Measurements from ENCODE around the gene NR2F1. TPM values are rescaled to one million over a fixed set of nuclear protein-coding genes. Genes with fewer than 3 reads are reported as not detected.

NR2F1 gene
- total RNA-seq, 1 experiment from 2014 or later, result not detected

DNA sequence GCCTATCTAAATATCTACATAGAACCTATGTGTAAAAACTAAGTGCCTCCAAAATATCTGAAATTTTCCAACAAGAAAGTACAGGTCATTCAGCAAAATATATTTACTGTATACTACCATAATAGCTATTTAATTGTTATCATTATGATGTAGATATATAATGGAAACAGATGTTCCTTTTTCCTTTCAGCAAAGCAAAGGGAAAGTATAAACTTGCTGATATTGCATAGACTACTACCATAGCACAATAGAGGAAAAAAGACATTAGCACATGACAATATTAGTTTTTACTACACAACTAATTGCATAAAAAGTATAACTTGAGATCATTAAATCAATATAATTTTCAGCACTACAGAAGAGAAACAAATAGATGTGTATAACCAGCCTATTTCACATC lies 16.9 kb upstream of the NR2F1 start:
- DNase-seq, result no peak
- Histone ChIP-seq H3K4me1 (ENCODE audit: insufficient read depth, low read length) (no peaks in the 10 kb centered on the region), H3K79me1 (ENCODE audit: insufficient read depth, low read depth, low read length, poor library complexity, severe bottlenecking) (no peaks in the 10 kb centered on the region), H3K23me2 (ENCODE audit: insufficient read length, low read depth, low read length, poor library complexity, severe bottlenecking) (peaks cover 3% of the 10 kb centered on the region), H4K91ac (ENCODE audit: insufficient read length, low read depth, low read length) (no peak overlapping the region), H4K8ac (replicated peaks; ENCODE audit: insufficient read length, low read depth, low read length) (no peak overlapping the region), H4K20me1 (ENCODE audit: control insufficient read depth, insufficient read depth, insufficient read length) (no peaks in the 10 kb centered on the region), H3K14ac (ENCODE audit: insufficient read depth, low read length) (no peak overlapping the region), H2AFZ (ENCODE audit: low read length) (no peak overlapping the region), H3K4ac (ENCODE audit: low read depth, low read length) (no peak overlapping the region), H2AK5ac (ENCODE audit: insufficient read length, low read length) (no peak overlapping the region), H2BK120ac (ENCODE audit: low read depth, low read length, poor library complexity, severe bottlenecking) (no peak overlapping the region), H3T11ph (ENCODE audit: low read length) (no peak overlapping the region), H3K56ac (ENCODE audit: insufficient read length, low read depth, low read length) (no peak overlapping the region), H2BK5ac (ENCODE audit: insufficient read length, low read length) (no peak overlapping the region), H3K27me3 (ENCODE audit: insufficient read depth, low read length) (peaks cover 18% of the 10 kb centered on the region; the same call in 1 of the 2 replicates), H3K18ac (ENCODE audit: insufficient read length, low read depth, low read length) (no peak overlapping the region), H3K9ac (ENCODE audit: extremely low read depth, insufficient read length, low read length) (no peak overlapping the region), H3K79me2 (ENCODE audit: insufficient read depth, low read length) (no peaks in the 10 kb centered on the region), H2BK20ac (ENCODE audit: low read depth, low read length, poor library complexity, severe bottlenecking) (no peak overlapping the region), H2BK12ac (ENCODE audit: insufficient read length, low read depth, low read length) (no peak overlapping the region), H3K4me2 (ENCODE audit: insufficient read depth, insufficient read length, low read length) (no peak overlapping the region), H3K9me3 (ENCODE audit: control insufficient read depth, low read depth, low read length) (no peaks in the 10 kb centered on the region), H2BK15ac (ENCODE audit: low read depth, low read length) (no peak overlapping the region), H3K23ac (ENCODE audit: insufficient read length, low read depth, low read length) (no peak overlapping the region), H3K27ac (ENCODE audit: insufficient read length, low read depth, low read length) (no peak overlapping the region), H4K5ac (ENCODE audit: insufficient read length, low read depth, low read length) (no peak overlapping the region)
- Mint-ChIP-seq H3K27ac (no peak overlapping the region), H3K4me1 (peaks cover 12 to 15% of the 10 kb centered on the region in 2 experiments), H3K27me3 (ENCODE audit: low read depth) (peaks cover 12% of the 10 kb centered on the region), H3K4me3 (no peak overlapping the region), H3K9me3 (no peaks in the 10 kb centered on the region), H3K36me3 (ENCODE audit: insufficient read depth in 1 of 3, low read depth in 3 of 3) (no peaks in the 10 kb centered on the region)
- TF ChIP-seq, protein P1, sequence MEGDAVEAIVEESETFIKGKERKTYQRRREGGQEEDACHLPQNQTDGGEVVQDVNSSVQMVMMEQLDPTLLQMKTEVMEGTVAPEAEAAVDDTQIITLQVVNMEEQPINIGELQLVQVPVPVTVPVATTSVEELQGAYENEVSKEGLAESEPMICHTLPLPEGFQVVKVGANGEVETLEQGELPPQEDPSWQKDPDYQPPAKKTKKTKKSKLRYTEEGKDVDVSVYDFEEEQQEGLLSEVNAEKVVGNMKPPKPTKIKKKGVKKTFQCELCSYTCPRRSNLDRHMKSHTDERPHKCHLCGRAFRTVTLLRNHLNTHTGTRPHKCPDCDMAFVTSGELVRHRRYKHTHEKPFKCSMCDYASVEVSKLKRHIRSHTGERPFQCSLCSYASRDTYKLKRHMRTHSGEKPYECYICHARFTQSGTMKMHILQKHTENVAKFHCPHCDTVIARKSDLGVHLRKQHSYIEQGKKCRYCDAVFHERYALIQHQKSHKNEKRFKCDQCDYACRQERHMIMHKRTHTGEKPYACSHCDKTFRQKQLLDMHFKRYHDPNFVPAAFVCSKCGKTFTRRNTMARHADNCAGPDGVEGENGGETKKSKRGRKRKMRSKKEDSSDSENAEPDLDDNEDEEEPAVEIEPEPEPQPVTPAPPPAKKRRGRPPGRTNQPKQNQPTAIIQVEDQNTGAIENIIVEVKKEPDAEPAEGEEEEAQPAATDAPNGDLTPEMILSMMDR (conservative IDR thresholded peaks at IDR 0.05), result no peak
